Measurements from ENCODE around the gene UHRF1. TPM values are rescaled to one million over a fixed set of nuclear protein-coding genes. Genes with fewer than 3 reads are reported as not detected.

UHRF1 gene
- total and polyA plus RNA-seq, 2 of the 4 experiments (the other 2 are of a cell fraction), result 47.4 to 57.4 TPM

- no peak overlapping the region for H4K8ac ChIP-seq (ENCODE audit: low read depth in 2 of 2, low read length in 2 of 2)
- ChIA-PET POLR2A (ENCODE audit: unreplicated experiment) (interaction anchor here (0.6 to 1.1 kb wide), 2 partner anchors 57 to 58 kb away, joined by 3 read pairs; no protein-coding TSS in a partner anchor), CTCF (no interaction called here)
- H3K27ac ChIP-seq (ENCODE audit: insufficient read depth, low read length), result peak overlapping the region; percentile 3
- H3K27me3 ChIP-seq (ENCODE audit: control insufficient read depth, insufficient read depth, low read length), result no peaks in the 10 kb centered on the region
- H2BK20ac ChIP-seq (ENCODE audit: low read depth, low read length), result no peak overlapping the region
- peak overlapping the region; percentile 74 for H3K14ac ChIP-seq (replicated peaks; ENCODE audit: low read depth, low read length)
- intact Hi-C loops (cut with micrococcal nuclease) (loop anchor here (1.0 to 2.0 kb wide), 4 partner anchors 59 to 161 kb away; partner anchors contain the start of gene PLIN3), dilution Hi-C loops (cut with HindIII; ENCODE audit: low sequenced_read_pairs, unreplicated experiment) (no loop called here), in situ Hi-C loops (cut with MboI; ENCODE audit: low sequenced_read_pairs) (no loop called here)
- no peak overlapping the region; the same call in none of the 2 replicates for H3K4ac ChIP-seq (ENCODE audit: low read depth, low read length)
- H3K9me3 ChIP-seq (ENCODE audit: control insufficient read depth, insufficient read depth, low read length), result no peaks in the 10 kb centered on the region
- no peak overlapping the region for H4K5ac ChIP-seq (ENCODE audit: low read depth, low read length)
- no peak overlapping the region for H3K18ac ChIP-seq (ENCODE audit: low read depth, low read length)
- ATAC-seq (ENCODE audit: low read depth) (no peak), DNase-seq (no peak)
- peak overlapping the region; percentile 68 for H3K9ac ChIP-seq (ENCODE audit: low read depth, low read length)
- no peaks in the 10 kb centered on the region for H3K36me3 ChIP-seq (ENCODE audit: control insufficient read depth, insufficient read depth, low read length)
- H3K4me2 ChIP-seq (ENCODE audit: low read depth, low read length), result peak overlapping the region; percentile 97
- H2AFZ ChIP-seq (replicated peaks; ENCODE audit: low read length, poor library complexity), result peak overlapping the region; percentile 65
- BruUV-seq (replicated peaks), result TSS peak; percentile 17
- H3K9me1 ChIP-seq (ENCODE audit: insufficient read depth, low read length), result peaks cover 14% of the 10 kb centered on the region
- H4K91ac ChIP-seq (ENCODE audit: insufficient read depth, low read depth, low read length), result no peak overlapping the region
- peak overlapping the region; percentile 55 for H2AK5ac ChIP-seq (ENCODE audit: low read depth, low read length)
- peaks cover 22% of the 10 kb centered on the region for H3K4me1 ChIP-seq (ENCODE audit: control insufficient read depth, insufficient read depth, low read length)
- no peak overlapping the region for H3K56ac ChIP-seq (ENCODE audit: extremely low read depth, insufficient read depth, low read length)
- H2BK15ac ChIP-seq (ENCODE audit: low read depth, low read length), result no peak overlapping the region
- peak overlapping the region; percentile 96 for H2AK9ac ChIP-seq (replicated peaks; ENCODE audit: low read depth, low read length, poor library complexity)
- H2BK120ac ChIP-seq (ENCODE audit: low read depth, low read length), result no peak overlapping the region
- H2BK5ac ChIP-seq (ENCODE audit: low read depth, low read length, poor library complexity, severe bottlenecking), result peak overlapping the region; percentile 24
- H4K20me1 ChIP-seq (ENCODE audit: insufficient read depth, low read length), result peaks cover 45% of the 10 kb centered on the region
- H3K23ac ChIP-seq (ENCODE audit: low read depth, low read length), result peak overlapping the region; percentile 86
- peak overlapping the region; percentile 73 for H3K4me3 ChIP-seq (ENCODE audit: insufficient read depth, low read depth, low read length)
- 0 out of 2 replicates have a peak, but pooled peaks have one; percentile 20 for TF ChIP-seq POLR2A (IDR thresholded peaks at IDR 0.05; ENCODE audit: low read depth, low read length)
- TF ChIP-seq CEBPB (IDR thresholded peaks at IDR 0.05; ENCODE audit: low read depth, low read length), result no peak
- TF ChIP-seq MXI1 (IDR thresholded peaks at IDR 0.05; ENCODE audit: borderline replicate concordance, low read depth, low read length), result peak; percentile 83
- TF ChIP-seq CHD1 (IDR thresholded peaks at IDR 0.05; ENCODE audit: low read depth, low read length), result 0 out of 2 replicates have a peak, but pooled peaks have one; percentile 14
- H3K79me1 ChIP-seq (ENCODE audit: low read depth in 1 of 2, low read length in 2 of 2), result peaks cover 2 to 54% of the 10 kb centered on the region in 2 experiments; a peak in 3 of 4 replicates
- 1% methylated on average over 14 of the region's 25 CpGs; no CpG with 5 or more reads in 1 of the 2 experiments for WGBS, 2 experiments (ENCODE audit: extremely low coverage in 2 of 2, insufficient read length in 1 of 2)
Measured at GRCh38 chr19:4969772-4970531, 60.7 kb downstream of the UHRF1 start.
